H1 (cell line): Measurements from ENCODE around the gene SPRYD3. TPM values are rescaled to one million over a fixed set of nuclear protein-coding genes. Genes with fewer than 3 reads are reported as not detected.

Experiments
- CTCF ChIA-PET: fragments of 300-600 bp; sonication (Branson Sonifier 250); formaldehyde crosslinking; loops from one replicate; lab custom pipeline; 2021; ENCODE audit not compliant: partially characterized antibody; lab: Charles Lee
- POLR2A ChIA-PET: fragments of 300-600 bp; sonication (Branson Sonifier 250); formaldehyde crosslinking; loops from one replicate; lab custom pipeline; 2021; ENCODE audit warnings: inconsistent platforms; ENCODE audit not compliant: partially characterized antibody; lab: Charles Lee
- DNase-seq, 2 experiments: peaks; one replicate each; pipeline versions ENCODE4 v3.0.0 to v3.0.0-alpha.2; 2010 to 2022; ENCODE audit warnings: low spot score in 2 of 2, low read depth in 1 of 2, mixed read lengths in 1 of 2
- FAIRE-seq: peaks from 2 replicates; lab custom pipeline; 2011; peaks lifted over from hg19 to GRCh38; lab: Jason Lieb, UNC
- H2AFZ ChIP-seq: 2 replicates; pipeline ENCODE4 v1.8.1; 2012; ENCODE audit warnings: low read length, inconsistent platforms
- H2AK5ac ChIP-seq: 2 replicates; pipeline ENCODE4 v1.6.1; 2013; ENCODE audit warnings: low read depth, low read length
- H2BK120ac ChIP-seq: replicated peaks from 2 replicates; pipeline ENCODE3; 2013; ENCODE audit warnings: low read depth, low read length, inconsistent platforms
- H2BK12ac ChIP-seq: 2 replicates; pipeline ENCODE4 v1.6.1; 2013; ENCODE audit warnings: low read depth, low read length
- H2BK15ac ChIP-seq: 2 replicates; pipeline ENCODE4 v1.6.1; 2013; ENCODE audit warnings: low read length
- H2BK20ac ChIP-seq: 2 replicates; pipeline ENCODE4 v1.6.1; 2013; ENCODE audit warnings: low read length
- H2BK5ac ChIP-seq: 2 replicates; pipeline ENCODE4 v1.6.1; 2013; ENCODE audit warnings: low read depth, low read length
- H3K14ac ChIP-seq: 2 replicates; pipeline ENCODE4 v1.6.1; 2013; ENCODE audit warnings: inconsistent platforms; ENCODE audit not compliant: insufficient read length
- H3K18ac ChIP-seq: 2 replicates; pipeline ENCODE4 v1.6.1; 2013; ENCODE audit warnings: low read length; ENCODE audit errors: extremely low read depth
- H3K23ac ChIP-seq: 2 replicates; pipeline ENCODE4 v1.6.1; 2013; ENCODE audit warnings: inconsistent platforms; ENCODE audit not compliant: insufficient read length
- H3K23me2 ChIP-seq: 2 replicates; pipeline ENCODE4 v1.6.1; 2013; ENCODE audit warnings: low read depth, low read length
- H3K27ac ChIP-seq: 2 replicates; pipeline ENCODE4 v1.6.1; 2011; ENCODE audit warnings: low read depth, low read length, inconsistent platforms
- H3K27me3 ChIP-seq, 4 experiments: replicated peaks in 1 of 4; 1 replicate in 1 of 4; 2 replicates in 3 of 4; pipeline versions ENCODE4 v1.6.1 to v1.8.1; 2011 to 2013; ENCODE audit warnings: low read length in 3 of 4, mild to moderate bottlenecking in 3 of 4, inconsistent platforms in 2 of 4, mixed read lengths in 2 of 4, moderate library complexity in 1 of 4; ENCODE audit not compliant: control insufficient read depth in 3 of 4, insufficient read depth in 3 of 4; ENCODE audit errors: extremely low read depth in 1 of 4
- H3K36me3 ChIP-seq, 4 experiments: 2 replicates each; pipeline versions ENCODE4 v1.6.1 to v1.8.1; 2011 to 2013; ENCODE audit warnings: mild to moderate bottlenecking in 4 of 4, low read length in 3 of 4, moderate library complexity in 2 of 4, control low read depth in 1 of 4, inconsistent platforms in 1 of 4; ENCODE audit not compliant: insufficient read depth in 4 of 4, control insufficient read depth in 2 of 4
- H3K4ac ChIP-seq: replicated peaks from 2 replicates; pipeline ENCODE3; 2013; ENCODE audit warnings: low read length, low read depth, mixed read lengths, inconsistent platforms; ENCODE audit not compliant: insufficient read length
- H3K4me1 ChIP-seq, 4 experiments: replicated peaks in 1 of 4; 1 replicate in 1 of 4; 2 replicates in 3 of 4; pipeline versions ENCODE4 v1.6.1 to v1.8.1; 2011 to 2013; ENCODE audit warnings: low read length in 3 of 4, inconsistent platforms in 2 of 4, mixed read lengths in 1 of 4; ENCODE audit not compliant: insufficient read depth in 4 of 4, control insufficient read depth in 3 of 4
- H3K4me2 ChIP-seq, 2 experiments: 2 replicates each; pipeline versions ENCODE4 v1.6.1 to v1.8.1; 2011 to 2013; ENCODE audit warnings: low read depth in 2 of 2, low read length in 2 of 2, control low read depth in 1 of 2, inconsistent platforms in 1 of 2, mild to moderate bottlenecking in 1 of 2; ENCODE audit not compliant: insufficient read depth in 1 of 2
- H3K4me3 ChIP-seq, 4 experiments: fragments of 200-600, 300-600 bp in 1 of 4; sonication (generic), shearing (Covaris generic), sonication (Bioruptor Twin) in 1 of 4; 2 replicates each; pipeline versions ENCODE4 v1.5.1 to v1.8.1; 2011 to 2016; ENCODE audit warnings: low read length in 4 of 4, low read depth in 3 of 4, control low read depth in 2 of 4, inconsistent platforms in 2 of 4, mild to moderate bottlenecking in 2 of 4, mixed read lengths in 1 of 4, moderate library complexity in 1 of 4; ENCODE audit not compliant: insufficient read depth in 2 of 4; ENCODE audit errors: extremely low read depth in 1 of 4
- H3K56ac ChIP-seq: replicated peaks from 2 replicates; pipeline ENCODE3; 2013; ENCODE audit warnings: low read depth, mild to moderate bottlenecking, mixed read lengths, low read length, inconsistent platforms; ENCODE audit not compliant: insufficient read length
- H3K79me1 ChIP-seq: 2 replicates; pipeline ENCODE4 v1.6.1; 2013; ENCODE audit warnings: low read depth, low read length, control low read depth
- H3K79me2 ChIP-seq, 2 experiments: 2 replicates each; pipeline versions ENCODE4 v1.6.1 to v1.8.1; 2012 to 2013; ENCODE audit warnings: low read length in 2 of 2, mild to moderate bottlenecking in 2 of 2, inconsistent platforms in 1 of 2; ENCODE audit not compliant: insufficient read depth in 2 of 2, control insufficient read depth in 1 of 2
- H3K9ac ChIP-seq, 4 experiments: replicated peaks in 1 of 4; 1 replicate in 1 of 4; 2 replicates in 3 of 4; pipeline versions ENCODE4 v1.6.1 to v1.8.1; 2011 to 2013; ENCODE audit warnings: low read depth in 3 of 4, low read length in 3 of 4, control low read depth in 2 of 4, mild to moderate bottlenecking in 2 of 4, moderate library complexity in 2 of 4, inconsistent platforms in 1 of 4; ENCODE audit errors: extremely low read depth in 1 of 4
- H3K9me3 ChIP-seq, 2 experiments: 2 replicates each; pipeline versions ENCODE4 v1.6.1 to v1.8.1; 2012 to 2013; ENCODE audit warnings: mild to moderate bottlenecking in 2 of 2, moderate library complexity in 2 of 2, control low read depth in 1 of 2, inconsistent platforms in 1 of 2, low read depth in 1 of 2, low read length in 1 of 2, mixed read lengths in 1 of 2; ENCODE audit not compliant: insufficient read depth in 2 of 2
- H4K20me1 ChIP-seq, 2 experiments: replicated peaks in 1 of 2; 2 replicates each; pipeline versions ENCODE3 to v1.8.1; 2011 to 2013; ENCODE audit warnings: inconsistent platforms in 2 of 2, low read length in 2 of 2, mild to moderate bottlenecking in 1 of 2; ENCODE audit not compliant: insufficient read depth in 2 of 2, control insufficient read depth in 1 of 2
- H4K5ac ChIP-seq: 2 replicates; pipeline ENCODE4 v1.6.1; 2013; ENCODE audit warnings: low read length, low read depth, mixed read lengths, inconsistent platforms; ENCODE audit not compliant: insufficient read length
- H4K8ac ChIP-seq: 2 replicates; pipeline ENCODE4 v1.8.0; 2013; ENCODE audit warnings: mild to moderate bottlenecking, moderate library complexity, low read length, inconsistent platforms; ENCODE audit not compliant: insufficient read depth; ENCODE audit errors: extremely low read depth
- H4K91ac ChIP-seq: replicated peaks from 2 replicates; pipeline ENCODE3; 2013; ENCODE audit warnings: low read length, mixed read lengths, inconsistent platforms; ENCODE audit not compliant: insufficient read length
- BACH1 ChIP-seq: IDR thresholded peaks from 2 replicates; pipeline ENCODE4 v1.6.1; 2012; ENCODE audit warnings: low read length, improper control_type of control experiment
- BCL11A ChIP-seq, 2 experiments: IDR thresholded peaks; one replicate each; pipeline ENCODE4 v1.6.1; 2011; ENCODE audit warnings: low read depth in 2 of 2, low read length in 2 of 2, mild to moderate bottlenecking in 2 of 2
- CTBP2 ChIP-seq: IDR thresholded peaks from 2 replicates; pipeline ENCODE4 v1.7.0; 2011; ENCODE audit warnings: borderline replicate concordance, mild to moderate bottlenecking, moderate library complexity, mixed read lengths, low read length; ENCODE audit not compliant: insufficient read depth, insufficient read length
- CTCF ChIP-seq, 3 experiments: IDR thresholded peaks; 1 replicate in 2 of 3; 2 replicates in 1 of 3; pipeline versions ENCODE4 v1.5.1 to v1.6.1; 2011; ENCODE audit warnings: low read length in 3 of 3, mild to moderate bottlenecking in 3 of 3, inconsistent platforms in 2 of 3, low read depth in 1 of 3, moderate library complexity in 1 of 3; ENCODE audit not compliant: insufficient read depth in 1 of 3; ENCODE audit errors: control extremely low read depth in 1 of 3
- HDAC2 ChIP-seq, 2 experiments: fragments of 300-600 bp in 1 of 2; sonication (generic) in 1 of 2; IDR thresholded peaks; 2 replicates each; pipeline ENCODE4 v1.6.1; 2011 to 2012; ENCODE audit warnings: low read depth in 2 of 2, low read length in 2 of 2, mild to moderate bottlenecking in 2 of 2, moderate library complexity in 2 of 2, borderline replicate concordance in 1 of 2, inconsistent platforms in 1 of 2
- JUND ChIP-seq: IDR thresholded peaks from 2 replicates; pipeline ENCODE4 v1.6.1; 2011; ENCODE audit warnings: mild to moderate bottlenecking, improper control_type of control experiment, low read length
- NRF1 ChIP-seq: IDR thresholded peaks from 2 replicates; pipeline ENCODE4 v1.6.1; 2011; ENCODE audit warnings: mild to moderate bottlenecking, low read depth, low read length, improper control_type of control experiment
- RAD21 ChIP-seq, 2 experiments: IDR thresholded peaks in 1 of 2; conservative IDR thresholded peaks in 1 of 2; 2 replicates each; pipeline ENCODE4 v1.6.1; 2011; ENCODE audit warnings: low read depth in 2 of 2, low read length in 2 of 2, improper control_type of control experiment in 1 of 2, inconsistent platforms in 1 of 2, mild to moderate bottlenecking in 1 of 2, moderate library complexity in 1 of 2
- TEAD4 ChIP-seq: IDR thresholded peaks from 2 replicates; pipeline ENCODE4 v1.6.1; 2012; ENCODE audit warnings: low read depth, low read length, inconsistent platforms, mixed read lengths
- WGBS, 2 experiments: shearing (Covaris generic) in 1 of 2; methylation state at CpG; one replicate each; pipeline versions ENCODE4 v1.1.6 to v1.1.7; 2013 to 2015; ENCODE audit warnings: low lambda C conversion rate in 2 of 2, mixed read lengths in 2 of 2, inconsistent platforms in 1 of 2, low coverage in 1 of 2, missing lambda C conversion rate in 1 of 2; ENCODE audit not compliant: insufficient replicate concordance in 2 of 2, insufficient coverage in 1 of 2, insufficient read length in 1 of 2; ENCODE audit errors: extremely low coverage in 1 of 2, missing lambda C conversion rate in 1 of 2; 5-methylcytosine and 5-hydroxymethylcytosine counted together
- polyA plus RNA-seq, 7 experiments: library from polyadenylated mRNA; depleted of rRNA in 3 of 7; stranded (reverse) in 5 of 7; unstranded in 2 of 7; fragments of >200 nt in 5 of 7; fragments of 200-250 nt in 2 of 7; gene quantifications; 1 replicate in 5 of 7; 2 replicates in 1 of 7; 4 replicates in 1 of 7; pipeline versions ENCODE4 v1.2.1 to v1.2.3, GENCODE V29; 2011 to 2013; ENCODE audit warnings: missing spikeins in 2 of 7, mixed read lengths in 2 of 7
- total RNA-seq: library from RNA; stranded (reverse); fragmentation: NEBNext Ultra II Directional; extraction: Animal tissue kit (Norgen Biotek cat#: 25700); gene quantifications from 2 replicates; pipeline ENCODE4 v1.2.1, GENCODE V29; 2021

The SPRYD3 gene
- total and polyA plus RNA-seq, 2 of the 8 experiments (the other 6 are each of a cell fraction or from before 2014, with no cell fraction given): 6.8 to 8.0 TPM

- no peak overlapping the region; a peak in 2 of 7 replicates for H3K9ac ChIP-seq
- H2BK20ac ChIP-seq: no peak overlapping the region
- no peak overlapping the region for H3K4me2 ChIP-seq
- peaks cover 4 to 16% (median 10%) of the 10 kb centered on the region in 4 experiments for H3K4me1 ChIP-seq
- no peak overlapping the region for H3K4me3 ChIP-seq
- H2AFZ ChIP-seq: no peak overlapping the region
- H3K56ac ChIP-seq: no peak overlapping the region
- CTCF ChIA-PET: interaction anchor here (0.7 to 22.4 kb wide), 12 partner anchors 5 to 143 kb away, joined by 3 to 531 read pairs (median 4); partner anchors contain the start of genes IGFBP6, SOAT2 and SPRYD3
- no peak overlapping the region for H2BK12ac ChIP-seq
- H4K91ac ChIP-seq: no peak overlapping the region
- H3K4ac ChIP-seq: no peak overlapping the region
- H2BK120ac ChIP-seq: no peak overlapping the region
- H3K79me2 ChIP-seq: no peaks in the 10 kb centered on the region
- H2BK5ac ChIP-seq: no peak overlapping the region
- H4K20me1 ChIP-seq: peaks cover 2 to 4% of the 10 kb centered on the region in 2 experiments
- no peaks in the 10 kb centered on the region for H3K23me2 ChIP-seq
- H3K9me3 ChIP-seq: no peaks in the 10 kb centered on the region
- POLR2A ChIA-PET: interaction anchor here (0.9 to 2.4 kb wide), 5 partner anchors 9 to 28 kb away, joined by 3 to 11 read pairs (median 4); partner anchors contain the start of genes IGFBP6 and TNS2
- DNase-seq (no peak), FAIRE-seq (no peak)
- H3K14ac ChIP-seq: no peak overlapping the region
- peaks cover 0 to 2% (median 0%) of the 10 kb centered on the region in 4 experiments; a peak in 2 of 7 replicates for H3K27me3 ChIP-seq
- H2AK5ac ChIP-seq: no peak overlapping the region
- H4K5ac ChIP-seq: no peak overlapping the region
- 78% methylated on average over 7 of the region's 7 CpGs; no CpG with 5 or more reads in 1 of the 2 experiments for WGBS, 2 experiments
- H3K18ac ChIP-seq: no peak overlapping the region
- H4K8ac ChIP-seq: no peak overlapping the region; the same call in 1 of the 2 replicates
- no peak overlapping the region for H3K23ac ChIP-seq
- no peaks in the 10 kb centered on the region for H3K79me1 ChIP-seq
- H3K27ac ChIP-seq: no peak overlapping the region
- peaks cover 0 to 4% (median 2%) of the 10 kb centered on the region in 4 experiments; a peak in 2 of 8 replicates for H3K36me3 ChIP-seq
- no peak overlapping the region for H2BK15ac ChIP-seq
- no peak for TF ChIP-seq CTCF (IDR thresholded peaks at IDR 0.05; ENCODE audit: control extremely low read depth in 1 of 3, insufficient read depth in 1 of 3, low read depth in 1 of 3, low read length in 3 of 3)
- no peak for TF ChIP-seq BACH1
- TF ChIP-seq TEAD4: no peak
- no peak for TF ChIP-seq NRF1
- TF ChIP-seq BCL11A (IDR thresholded peaks at IDR 0.05; ENCODE audit: low read depth in 2 of 2, low read length in 2 of 2): no peak
- TF ChIP-seq RAD21 (IDR thresholded peaks at IDR 0.05 in 1 of 2, conservative IDR thresholded peaks at IDR 0.05 in 1 of 2; ENCODE audit: low read depth in 2 of 2, low read length in 2 of 2): no peak
- no peak for TF ChIP-seq CTBP2
- TF ChIP-seq JUND: no peak
- no peak for TF ChIP-seq HDAC2 (IDR thresholded peaks at IDR 0.05; ENCODE audit: borderline replicate concordance in 1 of 2, low read depth in 2 of 2, low read length in 2 of 2)
Observed at GRCh38 chr12:53070877-53071492, 8.2 kb downstream of the SPRYD3 start.
